Small intestine (tissue), 7 donors: ENCODE results near the gene S100A8. TPM values are rescaled to one million over a fixed set of nuclear protein-coding genes. Genes with fewer than 3 reads are reported as not detected.

ENCODE experiments used
- DNase-seq, 2 donors: peaks; one replicate each; pipeline versions ENCODE4 v3.0.0 to v3.0.0-alpha.2; 2013
- FAIRE-seq: peaks from 2 replicates; lab custom pipeline; 2012; peaks lifted over from hg19 to GRCh38; lab: Jason Lieb, UNC
- H3K27ac ChIP-seq, 3 donors: one replicate each; pipeline ENCODE4 v1.5.1; 2013; ENCODE audit warnings: low read length in 2 of 3, mild to moderate bottlenecking in 2 of 3, control low read depth in 1 of 3, inconsistent platforms in 1 of 3, low read depth in 1 of 3, moderate library complexity in 1 of 3
- H3K27me3 ChIP-seq, 3 donors: one replicate each; pipeline ENCODE4 v1.6.1; 2013; ENCODE audit warnings: low read length in 3 of 3, inconsistent platforms in 1 of 3; ENCODE audit not compliant: control insufficient read depth in 3 of 3, insufficient read depth in 3 of 3
- H3K36me3 ChIP-seq, 3 donors: one replicate each; pipeline ENCODE4 v1.6.1; 2013; ENCODE audit warnings: low read length in 3 of 3, inconsistent platforms in 1 of 3, low read depth in 1 of 3, mild to moderate bottlenecking in 1 of 3, moderate library complexity in 1 of 3; ENCODE audit not compliant: control insufficient read depth in 3 of 3, insufficient read depth in 2 of 3
- H3K4me1 ChIP-seq, 3 donors: one replicate each; pipeline ENCODE4 v1.6.1; 2013; ENCODE audit warnings: low read length in 2 of 3, inconsistent platforms in 1 of 3, low read depth in 1 of 3, mild to moderate bottlenecking in 1 of 3, moderate library complexity in 1 of 3; ENCODE audit not compliant: control insufficient read depth in 3 of 3, insufficient read depth in 2 of 3
- H3K4me3 ChIP-seq, 3 donors: one replicate each; pipeline ENCODE4 v1.5.1; 2013; ENCODE audit warnings: low read length in 3 of 3, control low read depth in 1 of 3, inconsistent platforms in 1 of 3, low read depth in 1 of 3, mild to moderate bottlenecking in 1 of 3, moderate library complexity in 1 of 3
- H3K9me3 ChIP-seq, 2 donors: one replicate each; pipeline ENCODE4 v1.6.1; 2013; ENCODE audit warnings: low read depth in 1 of 2, low read length in 1 of 2; ENCODE audit not compliant: control insufficient read depth in 2 of 2, insufficient read depth in 1 of 2
- WGBS, 3 donors: extraction: QIAGEN DNeasy Blood & Tissue Kit; methylation state at CpG; one replicate each; pipeline ENCODE4 v1.1.7; 2013; 5-methylcytosine and 5-hydroxymethylcytosine counted together
- polyA plus RNA-seq, 4 donors: library from polyadenylated mRNA; stranded (reverse) in 3 of 4; unstranded in 1 of 4; fragments of 200-250 nt in 3 of 4; fragments of 120-200 nt in 1 of 4; gene quantifications; one replicate each; pipeline versions ENCODE4 v1.2.1 to v1.2.3, GENCODE V29; 2013
- donor health status: healthy with polysubstance abuse.
- donor health status: control.
- donor health status: control.
- donor health status: Bipolar disorder and iron deficiency.
- donor health status: healthy.

Gene S100A8
- polyA plus RNA-seq, 4 donors: 10.2 to 208 (median 86.3) TPM

DNA sequence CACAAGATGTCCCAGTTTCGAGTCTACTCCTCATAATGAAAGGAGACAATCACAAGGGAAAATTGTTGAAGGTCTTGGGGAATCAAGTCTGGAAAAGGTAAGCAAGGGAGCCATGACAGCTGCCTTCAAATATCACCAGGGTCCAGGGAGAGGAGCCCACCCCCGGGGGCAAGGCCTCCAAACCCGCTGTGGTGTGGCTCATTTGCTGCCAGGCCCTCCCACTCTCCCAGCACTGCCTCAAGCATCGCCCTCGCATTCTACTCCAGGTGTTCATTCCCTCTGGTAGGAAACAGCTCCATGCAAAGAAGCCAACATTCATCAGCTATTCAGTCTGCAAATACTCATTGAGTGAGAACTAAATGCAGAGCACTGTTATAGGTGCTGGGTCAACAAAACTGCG is 24.6 kb downstream of the S100A8 start:
- Histone ChIP-seq H3K9me3 (no peaks in the 10 kb centered on the region), H3K27me3 (peaks cover 0 to 2% (median 0%) of the 10 kb centered on the region in 3 donors), H3K27ac (no peak overlapping the region), H3K4me3 (no peak overlapping the region), H3K36me3 (no peaks in the 10 kb centered on the region), H3K4me1 (peaks cover 0 to 71% (median 0%) of the 10 kb centered on the region in 3 donors)
- 75 to 77% (median 77%) methylated on average over 6 of the region's 6 CpGs for WGBS, 3 donors
- FAIRE-seq (no peak), DNase-seq (no peak)

GRCh38 chr1:153365696-153366095 is 25.2 kb downstream of the S100A8 start:
- WGBS, 3 donors: 69 to 80% (median 73%) methylated on average over 8 of the region's 8 CpGs
- H3K4me1 ChIP-seq: peaks cover 0 to 71% (median 0%) of the 10 kb centered on the region in 3 donors
- FAIRE-seq: no peak
- no peak overlapping the region for H3K4me3 ChIP-seq
- H3K27me3 ChIP-seq: peaks cover 0 to 2% (median 0%) of the 10 kb centered on the region in 3 donors
- peaks cover 0 to 2% (median 0%) of the 10 kb centered on the region in 3 donors for H3K36me3 ChIP-seq
- DNase-seq: no peak
- no peak overlapping the region for H3K27ac ChIP-seq
- H3K9me3 ChIP-seq: no peaks in the 10 kb centered on the region

GRCh38 chr1:153364766-153365666 is 25.9 kb downstream of the S100A8 start:
- FAIRE-seq (no peak), DNase-seq (no peak)
- WGBS, 3 donors: 69 to 73% (median 71%) methylated on average over 12 of the region's 12 CpGs
- H3K27ac ChIP-seq: no peak overlapping the region
- H3K36me3 ChIP-seq: peaks cover 0 to 2% (median 0%) of the 10 kb centered on the region in 3 donors
- peaks cover 0 to 2% (median 0%) of the 10 kb centered on the region in 3 donors for H3K27me3 ChIP-seq
- peaks cover 0 to 71% (median 0%) of the 10 kb centered on the region in 3 donors for H3K4me1 ChIP-seq
- H3K4me3 ChIP-seq: no peak overlapping the region
- H3K9me3 ChIP-seq: no peaks in the 10 kb centered on the region

DNA sequence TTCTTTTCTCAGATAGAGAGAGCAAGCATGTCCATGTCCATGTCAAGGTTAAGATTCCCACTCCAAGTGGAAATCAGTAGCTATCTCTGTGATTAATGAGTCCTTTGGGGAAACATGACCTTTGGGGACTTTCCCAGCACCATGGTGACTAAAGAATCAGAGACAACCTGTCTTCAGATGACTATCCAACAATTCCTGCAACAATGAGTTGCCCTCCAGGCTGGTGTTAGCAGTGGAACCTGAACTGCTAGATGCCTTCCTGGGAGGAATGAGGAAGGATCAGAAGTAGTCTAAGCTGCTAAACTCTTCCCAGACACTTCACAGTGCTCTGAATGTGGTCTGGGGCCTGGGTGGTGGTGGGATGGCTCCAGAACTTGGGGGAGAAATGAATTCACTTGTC is 26.7 kb downstream of the S100A8 start:
- DNase-seq (no peak), FAIRE-seq (no peak)

GRCh38 chr1:153363641-153364040 is 27.2 kb downstream of the S100A8 start:
- Histone ChIP-seq H3K4me1 (peaks cover 0 to 61% (median 0%) of the 10 kb centered on the region in 3 donors), H3K27me3 (peaks cover 0 to 2% (median 0%) of the 10 kb centered on the region in 3 donors), H3K9me3 (no peaks in the 10 kb centered on the region), H3K36me3 (peaks cover 0 to 2% (median 0%) of the 10 kb centered on the region in 3 donors), H3K27ac (no peak overlapping the region), H3K4me3 (no peak overlapping the region)
- WGBS, 3 donors: 67 to 78% (median 71%) methylated on average over 3 of the region's 3 CpGs
- DNase-seq (no peak), FAIRE-seq (no peak)

More for the DNA sequence above, 26.7 kb downstream of the S100A8 start:
- peaks cover 0 to 2% (median 0%) of the 10 kb centered on the region in 3 donors for H3K27me3 ChIP-seq
- H3K9me3 ChIP-seq: no peaks in the 10 kb centered on the region
- H3K36me3 ChIP-seq: peaks cover 0 to 2% (median 0%) of the 10 kb centered on the region in 3 donors
- peaks cover 0 to 63% (median 0%) of the 10 kb centered on the region in 3 donors for H3K4me1 ChIP-seq
- H3K27ac ChIP-seq: no peak overlapping the region
- H3K4me3 ChIP-seq: no peak overlapping the region

DNA sequence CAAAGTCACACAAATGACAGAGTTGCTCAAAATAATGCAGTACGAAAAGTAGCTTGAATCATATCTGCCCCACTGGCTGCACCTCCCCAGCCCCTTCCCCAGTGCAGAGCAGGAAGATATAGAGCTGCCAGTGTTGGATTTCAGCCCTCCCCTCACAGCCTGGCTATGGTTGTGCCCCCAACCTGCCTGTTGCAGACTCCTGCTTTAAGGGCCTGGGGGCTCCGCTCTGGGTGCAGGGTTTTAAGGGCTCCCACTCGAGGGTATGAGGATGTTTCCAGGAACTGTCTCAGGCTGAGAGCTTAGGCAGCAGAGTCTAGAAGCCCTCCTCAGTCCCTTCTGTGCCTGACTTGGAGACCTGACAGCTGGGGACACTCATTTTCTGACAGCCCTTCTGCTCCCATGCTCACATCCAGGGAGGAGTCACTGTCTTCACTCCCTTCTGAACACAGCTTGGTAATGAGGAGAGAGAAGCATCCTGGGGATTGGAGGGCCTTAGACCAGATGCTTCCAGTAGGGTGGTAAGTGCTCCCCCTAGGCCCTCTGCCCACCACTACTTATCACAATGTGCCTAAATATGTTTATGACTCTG is 28.6 kb downstream of the S100A8 start:
- FAIRE-seq (no peak), DNase-seq (no peak)
- Histone ChIP-seq H3K36me3 (peaks cover 0 to 2% (median 0%) of the 10 kb centered on the region in 3 donors), H3K9me3 (no peaks in the 10 kb centered on the region), H3K27ac (no peak overlapping the region), H3K27me3 (no peaks in the 10 kb centered on the region), H3K4me1 (peaks cover 0 to 66% (median 0%) of the 10 kb centered on the region in 3 donors), H3K4me3 (no peak overlapping the region)
- 72 to 85% (median 72%) methylated on average over 3 of the region's 3 CpGs for WGBS, 3 donors

DNA sequence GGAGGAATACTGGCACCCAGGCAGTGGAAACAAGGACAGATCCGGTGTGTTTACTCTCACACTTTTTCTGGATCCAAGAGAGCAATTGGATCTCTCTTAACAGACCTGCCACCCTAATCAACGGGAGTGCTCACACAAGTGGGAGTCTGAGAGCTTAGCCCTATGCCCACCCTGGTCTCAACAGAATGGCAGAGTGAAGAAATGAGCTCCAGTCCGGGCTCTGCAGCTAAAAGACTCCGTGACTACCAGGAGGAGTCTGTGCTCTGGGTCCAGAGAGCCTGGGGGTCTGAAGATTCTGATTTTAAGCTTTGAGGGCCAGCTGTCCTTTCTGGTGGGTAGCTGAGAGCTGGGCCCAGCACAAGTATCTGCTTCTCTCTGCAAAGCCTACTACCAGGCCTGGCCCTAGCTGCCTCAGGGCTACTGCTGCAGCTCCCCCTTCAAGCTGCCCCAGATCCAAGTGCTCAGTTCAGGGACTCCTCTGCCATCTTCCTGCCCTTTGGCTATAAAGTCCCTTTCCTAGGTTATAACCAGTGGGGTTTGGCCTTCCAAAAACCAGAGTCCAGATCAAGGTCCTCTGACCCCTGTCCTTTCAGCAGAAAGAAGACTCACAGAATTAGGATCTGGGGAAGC is 29.3 kb downstream of the S100A8 start:
- Histone ChIP-seq H3K9me3 (no peaks in the 10 kb centered on the region), H3K27me3 (no peaks in the 10 kb centered on the region), H3K36me3 (peaks cover 0 to 2% (median 0%) of the 10 kb centered on the region in 3 donors), H3K27ac (no peak overlapping the region), H3K4me3 (no peak overlapping the region), H3K4me1 (peaks cover 0 to 70% (median 0%) of the 10 kb centered on the region in 3 donors)
- no peak for DNase-seq
- FAIRE-seq: no peak
- 75 to 83% (median 79%) methylated on average over 4 of the region's 4 CpGs for WGBS, 3 donors
